NCI-H187 (cell line): ENCODE measurements around the gene ARHGAP27.
"Not testable (repeated sequence)": the region's sequence is repeated elsewhere in the genome, so short reads cannot be mapped to it uniquely, and the experiment has no call there.

Experiments
- DNase-seq, 2 experiments: peaks; one replicate each; lab custom pipeline; 2025; lab: John Stamatoyannopoulos, UW

Gene ARHGAP27

DNA sequence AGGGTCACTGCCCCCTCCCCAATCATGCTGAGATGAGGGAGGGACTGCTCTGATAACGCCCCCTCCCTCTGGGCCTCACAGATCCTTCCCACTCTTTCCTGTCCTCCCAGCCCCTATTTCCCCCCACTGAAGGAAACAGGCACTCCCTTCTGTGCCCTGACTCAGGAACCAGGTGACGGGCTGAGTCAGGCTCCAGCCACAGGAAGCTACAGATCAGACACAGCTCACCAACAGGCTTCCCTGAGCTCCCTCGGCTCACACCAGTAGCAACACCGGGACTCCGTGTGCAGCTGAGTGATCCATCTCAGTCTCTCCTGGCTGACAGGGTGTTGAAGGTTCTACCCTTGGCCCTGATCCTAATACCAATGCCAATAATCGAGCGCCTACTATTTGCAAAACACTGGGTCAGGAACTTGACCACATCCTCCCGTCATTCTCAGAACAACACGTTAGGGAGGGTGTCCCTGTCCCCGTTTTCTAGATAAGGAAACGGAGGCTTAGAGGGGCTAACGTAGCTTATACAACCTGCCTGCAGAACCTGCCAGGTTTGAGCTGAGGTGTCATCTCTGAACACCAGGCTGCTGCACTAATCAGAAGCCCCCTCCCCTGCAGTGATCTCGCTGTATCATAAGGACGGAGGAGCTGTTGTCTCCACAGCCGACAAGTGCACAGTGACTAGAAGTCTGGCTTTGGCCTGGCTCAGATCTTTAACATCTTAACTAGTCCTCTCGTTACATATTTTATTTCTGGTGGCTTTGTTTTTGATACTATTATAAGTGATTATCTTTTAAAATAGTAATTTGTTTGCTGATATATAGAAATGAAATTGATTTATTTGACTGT lies 13.5 kb upstream of the ARHGAP27 start:
- not testable (repeated sequence) for DNase-seq

DNA sequence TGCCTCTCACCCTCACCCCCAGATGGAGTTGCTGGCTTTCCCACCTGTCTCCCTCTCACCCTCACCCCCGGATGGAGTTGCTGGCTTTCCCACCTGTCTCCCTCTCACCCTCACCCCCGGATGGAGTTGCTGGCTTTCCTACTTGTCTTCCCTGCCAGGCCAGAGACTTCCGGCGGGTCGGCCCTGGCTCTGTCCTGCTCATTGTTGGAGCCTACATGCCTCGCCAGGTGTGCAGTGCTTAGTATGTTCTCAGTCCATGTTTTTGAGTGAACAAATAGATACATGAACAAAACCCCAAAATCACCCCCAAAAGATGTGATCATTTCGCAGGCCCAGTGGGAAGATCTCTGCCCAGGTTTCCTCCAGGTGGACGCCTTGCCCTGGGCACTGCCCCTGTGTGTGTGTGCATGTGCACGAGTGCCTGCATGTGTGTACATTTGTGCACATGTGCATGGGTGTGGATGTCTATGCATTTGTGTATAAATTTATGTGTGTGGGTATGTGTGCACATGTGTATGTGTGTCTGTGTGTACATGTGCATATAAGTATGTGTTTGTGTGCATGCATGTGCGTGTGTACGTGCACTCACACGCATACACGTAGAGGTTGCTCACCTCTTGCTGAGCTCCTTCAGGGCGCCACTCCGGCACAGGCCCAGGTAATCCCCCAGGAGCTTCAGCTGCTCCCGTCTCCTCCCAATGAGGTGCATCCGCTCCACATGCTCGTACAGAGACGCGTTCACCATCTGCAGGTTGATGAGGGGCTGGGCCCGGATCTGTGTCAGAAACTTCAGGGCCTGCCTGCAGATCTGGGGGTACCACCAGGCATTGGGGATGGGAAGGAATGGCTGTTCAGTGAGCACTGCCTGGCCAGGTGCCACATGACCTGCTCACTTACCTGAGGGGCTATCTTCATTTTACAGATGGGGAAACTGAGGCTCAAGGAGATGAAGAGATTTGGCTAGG lies 12.5 kb upstream of the ARHGAP27 start:
- not testable (repeated sequence) for DNase-seq

- DNase-seq: not testable (repeated sequence)
These were observed 11.6 kb upstream of the ARHGAP27 start for GRCh38 chr17:45444301-45444700.

DNA sequence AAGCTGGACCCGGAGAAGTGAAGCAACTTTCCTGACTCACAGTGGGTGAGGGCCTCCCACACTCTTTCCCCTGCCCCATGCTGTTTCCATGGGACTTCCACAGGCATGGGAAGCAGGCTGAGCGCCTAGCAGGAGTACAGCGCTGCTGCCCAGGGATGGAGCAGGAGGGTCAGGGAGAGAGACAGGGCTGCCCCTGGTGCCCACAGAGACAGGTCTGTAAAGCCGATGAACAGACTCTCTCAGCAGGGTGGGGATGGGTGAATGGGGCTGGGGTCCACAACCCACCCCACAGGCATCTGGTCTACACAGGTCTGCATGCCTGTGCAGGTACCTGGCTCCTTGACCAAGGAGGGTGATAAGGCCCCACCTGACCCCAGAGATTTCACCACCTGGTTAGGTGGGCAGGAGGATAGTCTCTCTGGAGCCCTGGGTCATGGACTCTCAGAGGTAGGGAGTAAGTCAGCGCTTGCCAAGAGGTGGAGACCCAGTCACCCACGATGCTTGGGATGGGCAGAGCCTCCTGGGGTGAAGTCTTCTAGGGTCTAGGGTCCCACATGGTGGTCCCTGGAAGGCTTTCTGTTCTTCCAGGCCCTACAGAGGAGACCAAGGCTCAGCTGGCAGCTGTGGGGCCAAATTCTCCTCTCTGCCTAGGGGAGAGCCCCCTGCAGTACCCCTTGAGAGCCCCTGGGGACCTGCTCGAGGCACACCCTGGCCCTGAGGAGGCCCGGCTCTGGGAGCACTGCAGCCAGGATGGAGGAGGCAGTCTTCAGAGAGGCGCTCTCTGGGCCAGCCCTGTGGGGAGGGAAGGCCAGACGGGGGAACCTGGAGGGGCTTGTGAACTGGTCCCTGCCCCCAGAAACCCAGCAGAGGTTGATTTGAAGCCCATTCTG lies 10.9 kb upstream of the ARHGAP27 start:
- DNase-seq: not testable (repeated sequence)

DNA sequence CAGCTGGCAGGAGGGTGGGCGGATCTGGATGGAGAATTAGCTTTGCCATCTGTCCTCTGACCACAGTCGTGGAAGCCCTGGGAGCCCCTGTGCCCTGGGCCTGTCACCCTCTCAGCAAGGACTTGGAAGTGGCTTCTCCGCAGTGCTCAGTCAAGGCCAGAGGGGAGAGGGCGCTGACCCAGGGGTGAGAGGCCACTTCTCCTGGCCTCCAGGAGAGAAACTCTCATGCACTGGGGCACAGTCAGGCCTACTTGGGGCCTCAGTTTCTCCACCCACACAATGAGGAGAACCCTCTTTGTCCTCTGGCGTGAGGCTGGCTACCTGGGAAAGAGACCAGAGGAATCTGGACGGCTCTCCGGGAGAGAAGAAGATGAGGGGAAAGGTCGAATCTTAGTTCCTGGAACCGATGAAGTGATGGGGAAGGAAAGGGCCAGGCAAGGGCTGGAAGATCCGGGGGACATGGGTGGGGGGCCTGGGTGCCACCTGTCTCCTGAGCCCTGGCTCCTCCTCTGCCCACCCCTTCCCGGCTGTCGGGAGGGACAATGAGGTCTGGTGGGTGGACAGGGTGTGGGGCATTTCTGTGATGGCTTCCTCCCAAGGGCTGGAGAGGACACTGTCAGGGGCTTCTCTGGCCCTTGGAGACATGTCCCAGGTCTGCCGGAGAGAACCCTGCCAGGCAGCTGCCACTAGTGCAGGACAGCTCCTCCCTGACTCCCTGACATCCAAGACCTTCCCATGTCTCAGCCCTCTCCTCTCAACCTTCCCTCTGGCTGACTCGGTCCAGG lies 9.0 kb upstream of the ARHGAP27 start:
- DNase-seq: no peak

- not testable (repeated sequence) for DNase-seq
These were observed 8.3 kb upstream of the ARHGAP27 start for GRCh38 chr17:45440839-45441515.

DNA sequence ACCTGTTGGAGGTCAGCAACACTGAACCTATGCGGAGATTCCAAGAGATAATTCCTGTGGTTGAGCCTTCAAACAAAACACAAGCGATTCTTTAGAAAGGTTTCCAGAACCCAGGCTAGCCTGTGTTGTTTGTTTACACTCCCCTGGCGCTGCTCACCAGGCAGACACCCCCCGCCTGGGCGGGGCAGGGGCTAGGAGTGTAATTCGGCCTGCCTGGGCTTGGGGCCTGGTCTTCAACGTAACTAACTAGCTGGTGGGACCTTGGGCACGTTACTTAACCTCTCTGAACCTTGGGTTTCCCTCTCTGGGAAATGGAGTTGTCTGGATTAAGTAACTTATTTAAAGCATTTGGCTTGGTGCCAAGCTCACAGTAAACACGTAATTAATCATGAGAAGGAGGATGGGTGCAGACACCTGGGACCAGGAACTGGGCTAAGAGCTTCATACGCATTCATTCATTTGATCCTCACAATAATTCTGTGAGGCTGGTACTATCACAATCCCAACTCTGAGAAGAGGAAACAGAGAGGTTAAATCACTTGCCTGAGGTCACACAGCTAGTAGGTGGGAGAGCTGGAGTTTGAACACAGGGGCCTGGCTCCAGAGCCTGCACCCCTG lies 7.6 kb upstream of the ARHGAP27 start:
- no peak for DNase-seq

DNA sequence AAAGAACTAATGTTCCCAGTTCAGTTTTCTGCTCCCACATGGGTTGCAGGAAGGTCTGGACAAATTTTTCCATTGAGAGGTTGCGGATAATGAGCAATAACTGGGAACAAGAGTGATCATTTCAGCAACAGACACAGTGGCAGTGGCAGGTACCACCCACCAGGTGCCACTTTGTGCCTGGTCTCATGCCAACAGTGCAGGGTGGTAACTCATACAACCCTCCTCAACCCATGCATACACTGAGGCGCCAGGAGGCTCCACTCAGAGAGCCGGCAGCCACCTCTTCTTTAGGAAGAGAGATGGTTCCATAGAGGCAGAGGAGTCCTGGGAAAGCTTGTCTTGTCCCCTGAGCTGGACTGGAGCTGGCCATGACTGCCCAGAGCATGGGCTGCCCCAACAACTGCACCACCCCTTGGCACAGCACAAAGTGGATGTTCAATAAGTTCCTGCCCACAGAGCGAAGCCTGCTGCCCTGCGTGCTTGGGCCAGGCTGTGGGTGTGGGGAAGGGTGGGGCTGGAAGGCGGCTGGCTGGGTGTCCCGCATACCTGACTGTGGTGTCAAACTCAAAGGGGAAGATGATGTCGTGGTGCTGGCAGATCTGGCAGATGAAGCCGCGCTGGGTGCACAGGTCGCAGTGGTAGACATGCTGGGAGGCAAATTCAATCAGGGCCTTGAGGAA lies 6.4 kb upstream of the ARHGAP27 start:
- no peak for DNase-seq

DNA sequence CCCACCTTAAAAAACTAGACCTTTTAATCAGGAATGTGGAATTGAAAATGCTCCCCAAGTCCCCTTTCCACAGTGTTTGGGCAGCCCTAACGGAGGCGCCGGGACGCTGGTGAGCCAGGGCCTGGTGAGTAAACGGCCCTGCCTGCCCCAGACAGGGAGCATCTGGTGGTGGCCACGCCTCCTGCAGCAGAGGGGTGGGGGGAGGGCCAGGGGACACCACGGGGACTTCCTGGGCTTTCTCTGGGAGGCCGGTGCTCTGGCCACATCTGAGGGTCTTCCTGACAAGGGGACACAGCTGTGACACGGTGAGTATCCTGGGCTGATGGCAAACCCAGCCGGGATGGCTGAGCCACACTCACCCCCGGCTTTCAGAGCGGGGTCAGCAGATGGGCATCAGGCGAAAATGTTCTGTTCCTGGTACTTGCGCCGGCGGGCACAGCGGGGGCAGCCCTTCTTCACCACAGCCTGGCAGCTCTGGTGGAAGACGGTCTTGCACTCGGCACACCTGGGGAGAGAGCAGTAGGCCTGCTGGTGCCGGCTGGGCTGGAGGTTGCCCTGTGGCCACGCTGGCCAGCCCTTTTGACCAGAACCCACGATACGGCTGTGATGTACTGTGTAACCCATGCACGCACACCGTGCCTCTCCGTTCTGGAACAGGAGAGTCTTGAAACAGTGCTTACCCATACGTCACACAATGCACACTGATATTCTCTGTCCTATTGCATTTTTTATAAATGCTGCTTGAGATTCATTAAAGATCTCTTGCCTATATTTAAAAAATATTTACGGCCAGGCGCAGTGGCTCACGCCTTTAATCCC lies 5.0 kb upstream of the ARHGAP27 start:
- DNase-seq: no peak

DNA sequence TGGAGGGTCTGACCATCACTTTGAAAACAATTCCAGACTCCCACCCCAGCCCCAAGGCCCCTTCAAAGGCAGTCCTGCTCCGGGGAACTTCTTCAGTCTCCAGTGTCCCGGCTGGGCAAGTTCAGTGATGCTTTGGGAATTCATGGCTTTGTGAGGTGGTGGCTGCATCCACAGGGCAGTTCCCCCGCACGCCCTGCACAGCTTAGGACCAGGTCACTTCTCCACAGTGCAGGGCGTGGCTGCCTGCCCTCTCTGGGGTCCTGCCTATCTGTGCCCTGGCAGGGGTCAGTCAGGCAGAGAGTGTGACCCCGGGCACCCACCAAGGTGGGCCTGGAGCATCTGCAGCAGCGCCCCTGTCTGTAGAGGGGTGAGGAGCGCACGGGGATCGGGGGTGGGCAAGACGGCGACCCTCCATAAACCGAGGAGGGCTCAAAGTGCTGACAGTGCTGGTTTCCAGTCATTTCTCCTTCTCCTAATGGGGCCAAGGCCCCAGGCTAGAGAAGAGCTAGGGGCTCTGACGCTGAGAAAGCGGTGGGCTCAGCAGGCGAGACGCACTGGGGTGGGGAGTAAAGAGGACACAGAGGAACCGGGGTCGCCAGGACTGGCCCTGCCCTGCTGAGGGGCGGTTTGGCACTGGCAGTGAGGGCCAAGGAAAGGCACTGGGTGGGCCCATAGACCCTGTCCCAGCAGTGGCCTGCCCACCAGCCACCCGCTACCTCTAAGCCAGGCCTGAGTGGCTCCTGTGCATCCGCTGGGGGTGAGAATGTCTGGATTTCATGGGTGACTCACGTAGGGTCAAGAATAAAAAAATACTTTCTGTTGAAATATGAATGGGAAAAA lies 4.2 kb upstream of the ARHGAP27 start:
- no peak for DNase-seq

DNA sequence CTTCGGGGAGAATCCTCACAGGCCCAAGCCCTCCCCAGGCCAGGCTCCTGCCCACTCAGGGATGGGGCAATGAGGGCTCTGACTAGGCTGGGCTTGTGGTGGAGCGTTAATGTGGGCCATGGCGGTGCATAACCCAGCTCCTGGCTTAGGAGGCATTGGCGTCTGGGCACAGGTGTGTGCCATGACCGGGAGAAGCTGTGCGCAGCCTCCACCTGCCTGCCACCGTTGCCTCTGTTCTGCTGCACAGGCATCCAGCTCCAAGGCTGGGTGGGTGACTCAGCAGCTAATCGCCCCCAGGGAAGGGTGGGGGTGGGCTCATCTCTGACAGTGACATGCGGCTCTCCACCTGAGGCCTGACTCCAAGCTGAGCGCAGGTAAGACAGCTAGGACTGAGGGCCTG lies 3.5 kb upstream of the ARHGAP27 start:
- DNase-seq: no peak

DNA sequence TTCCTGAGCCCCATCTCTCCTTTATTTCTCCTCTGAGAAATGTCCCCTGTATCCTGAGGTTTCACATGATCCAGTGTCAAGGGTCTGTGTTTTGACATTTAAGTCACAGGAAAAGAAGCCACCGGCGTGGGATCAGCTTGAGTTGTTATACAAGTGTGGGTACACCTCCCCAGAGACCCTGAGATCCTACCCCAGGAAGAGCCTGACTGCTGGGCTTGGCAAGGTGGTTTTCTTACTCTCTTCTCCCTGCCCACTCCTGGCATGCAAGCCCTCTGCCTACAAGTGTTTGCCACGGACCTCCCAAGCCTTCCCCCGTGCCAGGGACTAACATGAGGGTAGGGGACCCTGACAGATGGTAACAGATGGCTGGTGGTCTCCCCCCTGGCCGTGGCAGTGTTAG lies 2.8 kb upstream of the ARHGAP27 start:
- DNase-seq: no peak

- no peak for DNase-seq
These were observed 477 bp upstream of the ARHGAP27 start for GRCh38 chr17:45433159-45433535.

DNA sequence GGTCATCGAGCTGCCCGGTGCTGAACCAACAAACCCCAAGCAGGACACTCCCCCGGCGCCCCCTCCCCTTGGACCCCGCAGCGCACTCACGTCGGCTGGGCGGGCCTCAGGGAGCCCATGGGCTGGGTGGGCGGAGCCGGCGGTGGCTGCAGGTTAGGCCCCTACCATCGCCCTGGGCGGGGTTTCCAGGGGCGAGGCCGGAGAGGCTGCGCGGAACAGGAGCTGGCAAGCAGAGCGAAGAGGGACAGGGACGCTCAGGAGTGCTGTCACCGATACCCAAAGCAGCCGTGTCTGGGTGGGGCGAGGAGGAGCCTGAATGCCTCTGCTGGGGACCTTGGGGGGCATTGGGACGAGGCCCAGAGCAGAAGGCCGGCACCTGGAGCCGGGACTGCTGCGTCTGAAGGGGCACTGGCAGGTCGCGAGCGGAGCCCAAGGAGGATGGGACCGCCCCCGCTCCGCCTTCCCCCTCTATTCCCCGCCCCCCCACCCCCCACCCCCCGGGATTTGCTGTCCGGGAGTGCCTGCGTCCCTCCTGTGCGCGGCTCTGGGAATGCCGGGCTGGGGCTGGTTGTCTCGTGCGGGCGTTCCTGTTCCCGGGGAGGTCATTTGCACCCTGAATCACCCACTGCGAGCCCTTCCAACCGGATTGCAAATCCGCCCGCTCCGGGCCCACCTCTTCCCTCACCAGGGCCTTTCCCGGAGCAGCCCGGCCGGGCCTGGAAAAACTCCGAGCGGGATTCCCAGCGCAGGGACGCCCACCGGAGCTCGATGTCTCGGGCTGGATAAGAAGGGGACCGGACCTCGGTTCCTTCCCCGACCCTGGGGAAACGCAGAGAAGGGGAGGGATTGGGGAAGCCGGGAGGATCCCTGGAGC lies 902 bp downstream of the ARHGAP27 start:
- DNase-seq: peak; percentile 35 to 77

DNA sequence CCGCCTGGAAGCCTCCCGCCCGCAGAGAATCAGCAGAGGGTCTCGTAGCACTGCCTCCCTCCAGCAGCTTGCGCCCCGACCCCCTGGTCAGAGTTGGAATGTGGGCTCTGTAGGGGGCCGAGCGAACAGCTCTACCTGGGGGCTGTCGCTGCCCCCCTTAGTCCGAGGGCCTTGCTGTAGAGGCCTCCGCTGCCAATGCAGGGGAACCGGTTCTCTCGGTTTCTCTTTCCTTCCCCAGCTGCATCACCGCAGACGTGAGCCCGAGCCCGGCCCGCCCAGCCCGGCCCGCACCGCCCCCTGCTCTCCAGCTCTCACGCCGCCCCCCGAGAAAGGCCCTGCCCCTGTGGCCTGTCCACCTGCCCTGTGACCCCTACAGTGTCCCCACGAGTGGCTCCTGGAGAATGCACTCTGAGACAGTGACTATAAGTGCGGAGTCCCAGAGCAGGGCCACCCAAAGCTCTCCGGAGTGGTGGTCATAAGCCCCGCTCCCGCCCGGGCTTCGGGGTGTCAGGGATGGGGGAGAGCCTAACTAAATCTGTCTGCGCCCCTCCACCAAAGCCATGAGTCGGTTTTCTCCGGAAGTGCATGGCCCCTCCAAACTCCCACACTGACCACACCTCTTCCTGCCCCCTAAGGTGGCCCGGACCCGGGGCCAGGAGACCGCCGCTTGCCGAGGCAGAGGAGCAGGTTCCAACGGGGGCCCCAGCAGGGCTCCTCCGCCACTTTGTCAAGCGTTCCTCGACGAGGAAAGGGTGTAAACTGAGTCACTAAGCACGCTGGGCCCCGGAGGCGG lies 1.7 kb downstream of the ARHGAP27 start:
- DNase-seq: no peak
